IPS-18a (cell line): Measurements from ENCODE around the gene MGAT4A.

ENCODE experiments used
- H3K27ac ChIP-seq: one replicate; pipeline ENCODE4 v1.5.1; 2013; ENCODE audit warnings: low read length
- H3K27me3 ChIP-seq: one replicate; pipeline ENCODE4 v1.6.1; 2013; ENCODE audit warnings: mild to moderate bottlenecking, low read length; ENCODE audit not compliant: control insufficient read depth, insufficient read depth
- H3K36me3 ChIP-seq: one replicate; pipeline ENCODE4 v1.6.1; 2013; ENCODE audit warnings: low read depth, low read length; ENCODE audit not compliant: control insufficient read depth
- H3K4me1 ChIP-seq: one replicate; pipeline ENCODE4 v1.6.1; 2013; ENCODE audit warnings: low read depth, low read length; ENCODE audit not compliant: control insufficient read depth
- H3K4me3 ChIP-seq: one replicate; pipeline ENCODE4 v1.5.1; 2013; ENCODE audit warnings: low read length
- H3K9ac ChIP-seq: one replicate; pipeline ENCODE4 v1.6.1; 2013; ENCODE audit warnings: mild to moderate bottlenecking, low read length, moderate library complexity
- H3K9me3 ChIP-seq: one replicate; pipeline ENCODE4 v1.6.1; 2013; ENCODE audit warnings: low read depth, low read length; ENCODE audit not compliant: control insufficient read depth

MGAT4A gene

GRCh38 chr2:98727369-98728087, 3.4 kb downstream of the MGAT4A start:
- Histone ChIP-seq H3K36me3 (no peaks in the 10 kb centered on the region), H3K9me3 (no peaks in the 10 kb centered on the region), H3K9ac (no peak overlapping the region), H3K4me3 (no peak overlapping the region), H3K4me1 (no peaks in the 10 kb centered on the region), H3K27ac (no peak overlapping the region), H3K27me3 (peaks cover 37% of the 10 kb centered on the region)

- Histone ChIP-seq H3K9me3 (no peaks in the 10 kb centered on the region), H3K4me3 (no peak overlapping the region), H3K27ac (no peak overlapping the region), H3K9ac (no peak overlapping the region), H3K4me1 (no peaks in the 10 kb centered on the region), H3K27me3 (peaks cover 30% of the 10 kb centered on the region), H3K36me3 (no peaks in the 10 kb centered on the region)
These were observed 4.1 kb downstream of the MGAT4A start for GRCh38 chr2:98726735-98727368.

GRCh38 chr2:98726205-98726604, 4.7 kb downstream of the MGAT4A start:
- H3K4me1 ChIP-seq: no peaks in the 10 kb centered on the region
- no peaks in the 10 kb centered on the region for H3K9me3 ChIP-seq
- H3K27ac ChIP-seq: no peak overlapping the region
- H3K27me3 ChIP-seq: peaks cover 26% of the 10 kb centered on the region
- H3K4me3 ChIP-seq: no peak overlapping the region
- H3K9ac ChIP-seq: no peak overlapping the region
- no peaks in the 10 kb centered on the region for H3K36me3 ChIP-seq

GRCh38 chr2:98720286-98720685, 10.6 kb downstream of the MGAT4A start:
- H3K4me3 ChIP-seq: no peak overlapping the region
- no peaks in the 10 kb centered on the region for H3K4me1 ChIP-seq
- H3K27me3 ChIP-seq: no peaks in the 10 kb centered on the region
- no peak overlapping the region for H3K27ac ChIP-seq
- no peaks in the 10 kb centered on the region for H3K36me3 ChIP-seq
- no peak overlapping the region for H3K9ac ChIP-seq
- no peaks in the 10 kb centered on the region for H3K9me3 ChIP-seq

GRCh38 chr2:98717621-98718020, 13.3 kb downstream of the MGAT4A start:
- H3K27ac ChIP-seq: no peak overlapping the region
- H3K4me1 ChIP-seq: no peaks in the 10 kb centered on the region
- H3K27me3 ChIP-seq: no peaks in the 10 kb centered on the region
- no peak overlapping the region for H3K9ac ChIP-seq
- H3K36me3 ChIP-seq: no peaks in the 10 kb centered on the region
- no peak overlapping the region for H3K4me3 ChIP-seq
- no peaks in the 10 kb centered on the region for H3K9me3 ChIP-seq

GRCh38 chr2:98716786-98717185, 14.1 kb downstream of the MGAT4A start:
- no peaks in the 10 kb centered on the region for H3K36me3 ChIP-seq
- no peak overlapping the region for H3K4me3 ChIP-seq
- no peak overlapping the region for H3K27ac ChIP-seq
- no peaks in the 10 kb centered on the region for H3K4me1 ChIP-seq
- no peaks in the 10 kb centered on the region for H3K27me3 ChIP-seq
- no peak overlapping the region for H3K9ac ChIP-seq
- no peaks in the 10 kb centered on the region for H3K9me3 ChIP-seq

- H3K36me3 ChIP-seq: no peaks in the 10 kb centered on the region
- H3K4me1 ChIP-seq: no peaks in the 10 kb centered on the region
- no peaks in the 10 kb centered on the region for H3K27me3 ChIP-seq
- H3K9ac ChIP-seq: no peak overlapping the region
- no peak overlapping the region for H3K27ac ChIP-seq
- H3K9me3 ChIP-seq: no peaks in the 10 kb centered on the region
- no peak overlapping the region for H3K4me3 ChIP-seq
These were observed 15.0 kb downstream of the MGAT4A start for GRCh38 chr2:98715812-98716451.

GRCh38 chr2:98713332-98714015, 17.5 kb downstream of the MGAT4A start:
- no peaks in the 10 kb centered on the region for H3K27me3 ChIP-seq
- H3K9ac ChIP-seq: no peak overlapping the region
- no peaks in the 10 kb centered on the region for H3K4me1 ChIP-seq
- no peaks in the 10 kb centered on the region for H3K9me3 ChIP-seq
- H3K4me3 ChIP-seq: no peak overlapping the region
- no peak overlapping the region for H3K27ac ChIP-seq
- no peaks in the 10 kb centered on the region for H3K36me3 ChIP-seq

GRCh38 chr2:98712145-98712544, 18.8 kb downstream of the MGAT4A start:
- Histone ChIP-seq H3K4me3 (no peak overlapping the region), H3K27me3 (no peaks in the 10 kb centered on the region), H3K9ac (no peak overlapping the region), H3K4me1 (no peaks in the 10 kb centered on the region), H3K36me3 (no peaks in the 10 kb centered on the region), H3K9me3 (no peaks in the 10 kb centered on the region), H3K27ac (no peak overlapping the region)

GRCh38 chr2:98711506-98711905, 19.4 kb downstream of the MGAT4A start:
- H3K27ac ChIP-seq: no peak overlapping the region
- H3K4me3 ChIP-seq: no peak overlapping the region
- H3K9ac ChIP-seq: no peak overlapping the region
- H3K36me3 ChIP-seq: no peaks in the 10 kb centered on the region
- H3K27me3 ChIP-seq: no peaks in the 10 kb centered on the region
- H3K4me1 ChIP-seq: no peaks in the 10 kb centered on the region
- no peaks in the 10 kb centered on the region for H3K9me3 ChIP-seq

- Histone ChIP-seq H3K9me3 (no peaks in the 10 kb centered on the region), H3K4me1 (no peaks in the 10 kb centered on the region), H3K27me3 (no peaks in the 10 kb centered on the region), H3K27ac (no peak overlapping the region), H3K4me3 (no peak overlapping the region), H3K9ac (no peak overlapping the region), H3K36me3 (no peaks in the 10 kb centered on the region)
These were observed 20.2 kb downstream of the MGAT4A start for GRCh38 chr2:98710734-98711133.
